ENCODE results near the gene NFATC4.

Gene NFATC4

GRCh38 chr14:24411443-24412389 is 43.7 kb downstream of the NFATC4 start:
- DNase-seq = no peak

- DNase-seq = no peak
Measured at GRCh38 chr14:24414077-24414476, 46.1 kb downstream of the NFATC4 start.

GRCh38 chr14:24414732-24415420 is 46.9 kb downstream of the NFATC4 start:
- DNase-seq = no peak

DNA sequence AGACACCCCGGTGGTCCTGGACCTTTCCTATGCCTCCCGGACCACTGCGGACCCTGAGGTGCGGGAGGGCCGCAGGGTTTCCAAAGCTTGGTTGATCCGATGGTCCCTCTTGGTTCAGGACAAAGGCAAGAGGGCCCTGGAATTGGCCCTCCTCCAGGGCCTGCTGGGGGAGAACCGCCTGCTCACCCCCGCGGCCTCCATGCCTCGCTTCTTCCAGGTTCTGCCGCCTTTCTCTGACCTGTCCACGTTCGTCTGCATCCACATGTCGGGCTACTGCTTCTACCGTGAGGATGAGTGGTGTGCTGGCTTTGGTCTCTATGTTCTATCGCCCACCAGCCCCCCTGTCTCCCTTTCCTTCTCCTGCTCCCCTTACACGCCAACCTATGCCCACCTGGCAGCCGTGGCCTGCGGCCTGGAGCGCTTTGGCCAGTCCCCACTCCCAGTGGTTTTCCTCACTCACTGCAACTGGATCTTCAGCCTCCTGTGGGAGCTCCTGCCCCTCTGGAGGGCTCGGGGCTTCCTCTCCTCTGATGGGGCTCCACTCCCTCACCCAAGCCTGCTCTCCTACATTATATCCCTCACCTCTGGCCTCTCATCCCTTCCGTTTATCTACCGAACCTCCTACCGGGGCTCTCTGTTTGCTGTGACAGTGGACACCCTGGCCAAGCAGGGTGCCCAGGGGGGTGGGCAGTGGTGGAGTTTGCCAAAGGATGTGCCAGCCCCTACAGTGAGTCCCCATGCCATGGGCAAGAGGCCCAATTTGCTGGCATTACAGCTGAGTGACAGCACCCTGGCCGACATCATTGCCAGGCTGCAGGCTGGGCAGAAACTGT is 47.7 kb downstream of the NFATC4 start:
- no peak for DNase-seq

DNA sequence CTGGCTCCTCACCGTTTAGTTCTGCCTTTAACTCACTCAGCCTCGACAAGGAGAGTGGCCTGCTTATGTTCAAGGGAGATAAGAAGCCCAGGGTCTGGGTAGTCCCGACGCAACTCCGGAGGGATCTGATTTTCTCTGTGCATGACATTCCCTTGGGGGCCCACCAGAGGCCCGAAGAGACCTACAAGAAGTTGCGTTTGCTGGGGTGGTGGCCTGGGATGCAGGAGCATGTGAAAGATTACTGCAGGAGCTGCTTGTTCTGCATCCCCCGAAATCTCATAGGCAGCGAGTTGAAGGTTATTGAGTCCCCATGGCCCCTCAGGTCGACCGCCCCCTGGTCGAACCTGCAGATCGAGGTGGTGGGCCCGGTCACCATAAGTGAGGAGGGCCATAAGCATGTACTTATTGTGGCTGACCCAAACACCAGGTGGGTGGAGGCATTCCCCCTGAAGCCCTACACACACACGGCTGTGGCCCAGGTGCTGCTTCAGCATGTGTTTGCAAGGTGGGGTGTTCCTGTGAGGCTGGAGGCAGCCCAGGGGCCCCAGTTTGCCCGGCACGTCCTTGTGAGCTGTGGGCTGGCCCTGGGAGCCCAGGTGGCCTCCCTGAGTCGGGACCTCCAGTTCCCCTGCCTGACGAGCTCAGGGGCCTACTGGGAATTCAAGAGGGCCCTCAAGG is 48.4 kb downstream of the NFATC4 start:
- DNase-seq = no peak

DNA sequence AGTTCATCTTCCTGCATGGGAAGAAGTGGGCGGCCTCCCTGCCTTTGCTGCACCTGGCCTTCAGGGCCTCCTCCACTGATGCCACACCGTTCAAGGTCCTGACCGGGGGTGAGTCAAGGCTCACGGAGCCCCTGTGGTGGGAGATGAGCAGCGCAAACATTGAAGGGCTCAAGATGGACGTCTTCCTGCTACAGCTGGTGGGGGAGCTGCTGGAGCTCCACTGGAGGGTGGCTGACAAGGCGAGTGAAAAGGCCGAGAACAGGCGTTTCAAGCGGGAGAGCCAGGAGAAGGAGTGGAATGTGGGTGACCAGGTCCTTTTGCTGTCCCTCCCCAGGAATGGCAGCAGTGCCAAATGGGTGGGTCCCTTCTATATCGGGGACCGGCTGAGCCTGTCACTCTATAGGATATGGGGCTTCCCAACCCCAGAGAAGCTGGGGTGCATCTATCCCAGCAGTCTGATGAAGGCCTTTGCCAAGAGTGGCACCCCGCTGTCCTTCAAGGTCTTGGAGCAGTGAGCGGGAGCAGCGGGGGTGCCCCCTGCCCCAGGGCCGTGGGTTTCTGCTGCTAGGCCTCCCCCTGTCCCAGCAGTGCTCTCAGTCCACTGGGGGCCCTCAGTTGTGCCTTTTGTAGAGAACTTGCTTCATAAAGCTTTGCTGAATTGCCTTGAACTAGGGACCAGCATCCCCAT is 49.1 kb downstream of the NFATC4 start:
- no peak for DNase-seq

- no peak for DNase-seq
Measured at GRCh38 chr14:24417832-24418491, 50.0 kb downstream of the NFATC4 start.

GRCh38 chr14:24418492-24418873 is 50.5 kb downstream of the NFATC4 start:
- no peak for DNase-seq

GRCh38 chr14:24422261-24422660 is 54.3 kb downstream of the NFATC4 start:
- DNase-seq = no peak

- peak; percentile 42 for DNase-seq
Measured at GRCh38 chr14:24422694-24423601, 55.0 kb downstream of the NFATC4 start.

- DNase-seq = no peak
Measured at GRCh38 chr14:24425704-24426103, 57.7 kb downstream of the NFATC4 start.

DNA sequence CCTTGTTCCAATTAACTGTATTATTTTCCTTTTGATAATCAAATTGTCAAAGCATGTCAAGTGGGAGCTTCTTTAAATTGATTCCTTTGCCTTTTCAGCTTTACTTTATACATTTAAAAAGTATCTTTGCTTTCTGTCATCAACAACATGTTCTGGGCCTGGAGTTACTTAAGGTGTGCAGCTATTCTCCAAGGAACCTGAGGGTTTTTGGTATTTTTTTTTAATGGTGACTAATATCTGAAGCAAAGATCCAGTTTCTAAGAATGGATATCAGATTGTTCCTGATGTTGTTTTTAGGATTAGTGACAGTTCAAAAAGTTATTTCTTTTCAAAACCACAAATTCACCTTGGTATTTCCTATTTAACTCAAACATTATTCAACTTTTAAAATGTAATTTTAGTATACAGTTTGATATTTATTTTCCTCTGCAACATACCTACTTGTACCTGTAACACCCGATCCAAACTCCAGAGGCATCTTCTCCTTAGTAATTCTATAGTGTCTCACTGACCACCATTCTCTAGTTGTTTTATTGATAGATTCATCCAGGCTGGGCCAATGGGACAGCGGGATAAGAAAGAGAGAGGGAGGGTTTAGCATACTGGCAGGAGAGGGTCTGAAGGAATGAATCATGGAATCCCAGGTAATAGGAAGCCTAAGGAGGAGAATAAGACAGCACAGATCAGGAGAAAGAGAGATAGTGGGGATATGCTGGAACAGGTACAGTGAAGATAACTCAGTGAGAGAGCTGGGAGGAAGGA is 58.3 kb downstream of the NFATC4 start:
- DNase-seq = no peak

DNA sequence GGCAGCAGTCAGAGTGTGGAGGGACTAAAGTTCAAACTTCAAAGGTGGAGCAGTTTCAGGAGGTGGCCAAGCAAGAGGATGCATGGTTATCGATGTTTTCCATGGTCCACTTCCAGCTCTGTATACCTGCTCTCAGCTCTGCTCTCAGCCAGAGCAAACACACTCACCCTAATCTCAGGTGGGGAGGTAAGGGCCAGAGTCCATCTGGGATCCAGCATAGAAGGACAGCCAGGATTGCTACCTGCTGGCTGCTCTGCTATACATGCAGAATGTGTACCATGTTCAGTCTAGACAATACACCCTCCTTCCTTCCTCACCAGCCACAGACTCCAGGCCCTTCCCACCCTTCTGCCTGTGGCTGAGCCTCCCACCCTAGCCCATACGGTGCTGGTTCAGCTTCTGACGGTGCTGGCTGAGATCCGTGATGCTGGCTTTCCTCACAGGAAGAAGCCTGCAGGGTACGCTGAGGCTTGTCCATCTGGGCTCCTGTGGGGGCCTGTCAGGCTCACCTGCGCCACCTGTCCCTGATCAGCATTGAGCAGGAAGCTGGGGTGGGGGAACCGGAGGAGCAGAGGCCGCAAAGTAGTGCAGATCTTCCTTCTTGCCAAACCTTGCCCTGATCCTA is 59.0 kb downstream of the NFATC4 start:
- DNase-seq = peak; percentile 47

- peak; percentile 48 for DNase-seq
Measured at GRCh38 chr14:24427537-24428508, 59.8 kb downstream of the NFATC4 start.

DNA sequence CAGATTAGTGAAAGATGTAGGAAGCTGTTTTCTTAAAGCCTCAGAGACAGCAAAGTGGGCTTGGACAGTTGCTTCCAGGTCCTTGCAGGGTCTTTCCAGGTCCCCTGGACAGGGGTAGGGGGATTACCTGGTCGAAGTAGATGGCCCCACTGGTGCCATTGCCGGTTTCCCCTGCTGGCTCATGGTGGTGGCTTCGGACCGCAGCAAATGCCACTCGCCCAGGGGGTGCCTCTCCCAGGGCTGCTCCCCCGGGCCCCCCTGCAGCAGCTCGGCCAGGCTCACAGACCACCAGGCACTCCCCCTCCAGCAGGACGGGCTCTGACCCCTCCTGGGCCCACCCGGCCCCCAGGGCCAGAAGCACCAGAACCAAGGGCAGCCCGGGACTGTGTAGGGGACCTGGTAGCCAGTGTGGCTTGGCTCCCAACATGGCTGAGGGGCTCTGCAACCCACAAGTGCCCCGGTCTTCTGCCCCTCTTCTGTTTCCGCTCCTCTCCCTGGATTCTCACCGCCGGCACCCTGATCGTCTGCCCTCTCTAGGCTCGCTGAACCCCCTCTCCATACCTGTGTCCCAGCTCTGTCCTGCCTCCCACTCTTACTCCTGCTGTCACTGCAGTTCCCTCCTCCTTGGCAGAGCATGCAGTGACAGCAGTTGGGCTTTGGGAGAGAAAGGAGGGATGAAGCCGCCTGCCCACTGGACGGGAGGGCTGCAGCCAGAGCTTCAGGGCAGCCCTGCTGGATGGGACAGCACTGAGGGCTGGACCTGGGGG is 60.8 kb downstream of the NFATC4 start:
- peak; percentile 55 for DNase-seq
